ENCODE measurements around the gene NELFB. TPM values are rescaled to one million over a fixed set of nuclear protein-coding genes. Genes with fewer than 3 reads are reported as not detected.
A peak's percentile ranks its signal among the peaks of the same experiment; 100 is the strongest.

Gene NELFB
- total RNA-seq, 1 donor from 2014 or later: 33.9 TPM

DNA sequence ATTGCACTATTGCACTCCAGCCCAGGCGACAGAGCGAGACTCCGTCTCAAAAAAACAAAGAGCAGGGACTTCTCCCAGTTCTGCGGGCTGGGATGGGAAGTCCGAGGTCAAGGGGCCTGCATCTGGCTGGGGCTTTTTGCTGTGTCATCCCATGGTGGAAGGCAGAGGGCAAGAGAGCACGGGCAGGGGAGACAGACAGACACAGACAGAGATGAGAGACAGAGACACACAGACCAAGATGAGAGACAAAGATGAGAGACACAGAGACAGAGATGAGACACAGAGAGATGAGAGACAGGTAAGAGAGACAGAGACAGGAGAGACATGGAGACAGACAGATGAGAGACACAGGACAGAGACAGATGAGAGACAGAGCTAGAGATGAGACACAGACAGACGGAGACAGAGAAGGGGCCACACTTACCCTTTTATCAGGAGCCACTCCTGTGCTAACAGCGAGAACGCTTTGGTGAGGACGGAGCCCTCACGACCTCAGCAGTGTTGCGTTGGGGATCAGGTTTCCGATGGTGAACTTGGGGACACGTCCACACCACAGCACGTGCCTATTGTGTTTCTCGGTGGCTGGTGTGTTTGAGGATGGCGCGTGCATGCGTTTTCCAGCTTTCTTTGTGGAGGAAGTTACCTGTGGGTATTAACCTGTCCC is 13.5 kb downstream of the NELFB start:
- Histone ChIP-seq H3K36me3 (ENCODE audit: control insufficient read depth in 3 of 3, insufficient read depth in 3 of 3, low read length in 3 of 3) (peaks cover 39 to 51% (median 43%) of the 10 kb centered on the region in 3 donors), H3K4me1 (ENCODE audit: control insufficient read depth in 3 of 3, insufficient read depth in 3 of 3, low read length in 3 of 3) (peaks cover 14 to 32% (median 28%) of the 10 kb centered on the region in 3 donors), H3K9ac (ENCODE audit: low read depth in 1 of 3, low read length in 3 of 3) (peak overlapping the region; percentile 14 to 79 (median 64)), H3K9me3 (ENCODE audit: control insufficient read depth in 3 of 3, low read length in 3 of 3) (no peaks in the 10 kb centered on the region), H3K27me3 (ENCODE audit: control insufficient read depth in 3 of 3, insufficient read depth in 3 of 3, low read length in 3 of 3) (peaks cover 0 to 6% (median 0%) of the 10 kb centered on the region in 3 donors), H3K4me3 (ENCODE audit: low read length in 3 of 3) (peak overlapping the region; percentile 69 to 86 (median 83)), H3K27ac (ENCODE audit: low read depth, low read length) (peak overlapping the region; percentile 34)

DNA sequence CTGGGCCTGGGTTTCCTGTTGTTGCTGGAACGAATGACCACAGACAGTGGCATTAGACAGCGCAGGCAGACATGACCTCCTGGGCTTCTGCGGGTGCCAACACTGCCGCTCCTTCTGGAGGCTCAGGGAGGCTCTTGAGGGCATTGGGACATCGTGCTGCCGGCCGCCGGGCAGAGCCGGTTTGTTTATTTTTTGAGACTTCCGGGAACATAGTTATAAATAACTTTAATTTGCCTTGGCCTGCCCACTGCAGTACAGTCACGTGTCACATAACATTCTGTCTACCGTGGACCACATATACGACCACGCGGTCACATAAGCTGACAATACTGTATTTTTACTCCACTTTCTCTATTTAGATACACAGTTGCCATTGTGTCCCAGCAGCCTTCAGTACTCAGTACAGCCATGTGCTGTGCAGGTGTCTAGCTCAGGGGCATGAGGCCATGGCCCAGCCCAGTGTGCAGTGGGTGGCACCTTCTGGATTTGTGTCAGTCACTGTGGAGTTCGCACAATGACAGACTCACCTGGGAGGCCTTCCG is 14.2 kb downstream of the NELFB start:
- H3K27ac ChIP-seq (ENCODE audit: low read depth, low read length): peak overlapping the region; percentile 34
- peaks cover 36 to 47% (median 39%) of the 10 kb centered on the region in 3 donors for H3K36me3 ChIP-seq (ENCODE audit: control insufficient read depth in 3 of 3, insufficient read depth in 3 of 3, low read length in 3 of 3)
- H3K4me1 ChIP-seq (ENCODE audit: control insufficient read depth in 3 of 3, insufficient read depth in 3 of 3, low read length in 3 of 3): peaks cover 14 to 34% (median 32%) of the 10 kb centered on the region in 3 donors
- no peaks in the 10 kb centered on the region for H3K9me3 ChIP-seq (ENCODE audit: control insufficient read depth in 3 of 3, low read length in 3 of 3)
- peak overlapping the region; percentile 14 to 79 (median 64) for H3K9ac ChIP-seq (ENCODE audit: low read depth in 1 of 3, low read length in 3 of 3)
- peaks cover 0 to 10% (median 2%) of the 10 kb centered on the region in 3 donors for H3K27me3 ChIP-seq (ENCODE audit: control insufficient read depth in 3 of 3, insufficient read depth in 3 of 3, low read length in 3 of 3)
- H3K4me3 ChIP-seq (ENCODE audit: low read length in 3 of 3): peak overlapping the region; percentile 69 to 86 (median 83)

- no peak overlapping the region for H3K27ac ChIP-seq (ENCODE audit: low read depth, low read length)
- H3K36me3 ChIP-seq (ENCODE audit: control insufficient read depth in 3 of 3, insufficient read depth in 3 of 3, low read length in 3 of 3): peaks cover 29 to 39% (median 30%) of the 10 kb centered on the region in 3 donors
- no peak overlapping the region for H3K4me3 ChIP-seq (ENCODE audit: low read length in 3 of 3)
- H3K9me3 ChIP-seq (ENCODE audit: control insufficient read depth in 3 of 3, low read length in 3 of 3): no peaks in the 10 kb centered on the region
- no peak overlapping the region for H3K9ac ChIP-seq (ENCODE audit: low read depth in 1 of 3, low read length in 3 of 3)
- H3K4me1 ChIP-seq (ENCODE audit: control insufficient read depth in 3 of 3, insufficient read depth in 3 of 3, low read length in 3 of 3): peaks cover 19 to 42% (median 38%) of the 10 kb centered on the region in 3 donors
- H3K27me3 ChIP-seq (ENCODE audit: control insufficient read depth in 3 of 3, insufficient read depth in 3 of 3, low read length in 3 of 3): peaks cover 3 to 13% (median 10%) of the 10 kb centered on the region in 3 donors
Observed at GRCh38 chr9:137270929-137271695, 16.0 kb downstream of the NELFB start.

GRCh38 chr9:137271696-137272076 is 16.6 kb downstream of the NELFB start:
- no peak overlapping the region for H3K9ac ChIP-seq (ENCODE audit: low read depth in 1 of 3, low read length in 3 of 3)
- H3K4me1 ChIP-seq (ENCODE audit: control insufficient read depth in 3 of 3, insufficient read depth in 3 of 3, low read length in 3 of 3): peaks cover 25 to 47% (median 40%) of the 10 kb centered on the region in 3 donors
- H3K9me3 ChIP-seq (ENCODE audit: control insufficient read depth in 3 of 3, low read length in 3 of 3): no peaks in the 10 kb centered on the region
- H3K4me3 ChIP-seq (ENCODE audit: low read length in 3 of 3): no peak overlapping the region
- peaks cover 28 to 34% (median 28%) of the 10 kb centered on the region in 3 donors for H3K36me3 ChIP-seq (ENCODE audit: control insufficient read depth in 3 of 3, insufficient read depth in 3 of 3, low read length in 3 of 3)
- H3K27me3 ChIP-seq (ENCODE audit: control insufficient read depth in 3 of 3, insufficient read depth in 3 of 3, low read length in 3 of 3): peaks cover 3 to 15% (median 12%) of the 10 kb centered on the region in 3 donors
- H3K27ac ChIP-seq (ENCODE audit: low read depth, low read length): no peak overlapping the region

- Histone ChIP-seq H3K4me1 (ENCODE audit: control insufficient read depth in 3 of 3, insufficient read depth in 3 of 3, low read length in 3 of 3) (peaks cover 33 to 55% (median 47%) of the 10 kb centered on the region in 3 donors), H3K9ac (ENCODE audit: low read depth in 1 of 3, low read length in 3 of 3) (no peak overlapping the region), H3K27ac (ENCODE audit: low read depth, low read length) (no peak overlapping the region), H3K27me3 (ENCODE audit: control insufficient read depth in 3 of 3, insufficient read depth in 3 of 3, low read length in 3 of 3) (peaks cover 6 to 19% (median 17%) of the 10 kb centered on the region in 3 donors), H3K9me3 (ENCODE audit: control insufficient read depth in 3 of 3, low read length in 3 of 3) (no peaks in the 10 kb centered on the region), H3K4me3 (ENCODE audit: low read length in 3 of 3) (no peak overlapping the region), H3K36me3 (ENCODE audit: control insufficient read depth in 3 of 3, insufficient read depth in 3 of 3, low read length in 3 of 3) (peaks cover 22 to 29% (median 25%) of the 10 kb centered on the region in 3 donors)
Observed at GRCh38 chr9:137272241-137273094, 17.3 kb downstream of the NELFB start.

- Histone ChIP-seq H3K4me1 (ENCODE audit: control insufficient read depth in 3 of 3, insufficient read depth in 3 of 3, low read length in 3 of 3) (peaks cover 35 to 50% (median 45%) of the 10 kb centered on the region in 3 donors), H3K4me3 (ENCODE audit: low read length in 3 of 3) (no peak overlapping the region), H3K36me3 (ENCODE audit: control insufficient read depth in 3 of 3, insufficient read depth in 3 of 3, low read length in 3 of 3) (peaks cover 22 to 24% (median 22%) of the 10 kb centered on the region in 3 donors), H3K27me3 (ENCODE audit: control insufficient read depth in 3 of 3, insufficient read depth in 3 of 3, low read length in 3 of 3) (peaks cover 9 to 25% (median 17%) of the 10 kb centered on the region in 3 donors), H3K9ac (ENCODE audit: low read depth in 1 of 3, low read length in 3 of 3) (no peak overlapping the region), H3K9me3 (ENCODE audit: control insufficient read depth in 3 of 3, low read length in 3 of 3) (no peaks in the 10 kb centered on the region), H3K27ac (ENCODE audit: low read depth, low read length) (no peak overlapping the region)
Observed at GRCh38 chr9:137273095-137273490, 18.0 kb downstream of the NELFB start.

- peak overlapping the region in 1 of 3 donors; percentile 45 for H3K9ac ChIP-seq (ENCODE audit: low read depth in 1 of 3, low read length in 3 of 3)
- no peak overlapping the region for H3K4me3 ChIP-seq (ENCODE audit: low read length in 3 of 3)
- H3K36me3 ChIP-seq (ENCODE audit: control insufficient read depth in 3 of 3, insufficient read depth in 3 of 3, low read length in 3 of 3): peaks cover 21 to 24% (median 22%) of the 10 kb centered on the region in 3 donors
- no peaks in the 10 kb centered on the region for H3K9me3 ChIP-seq (ENCODE audit: control insufficient read depth in 3 of 3, low read length in 3 of 3)
- peaks cover 30 to 44% (median 38%) of the 10 kb centered on the region in 3 donors for H3K4me1 ChIP-seq (ENCODE audit: control insufficient read depth in 3 of 3, insufficient read depth in 3 of 3, low read length in 3 of 3)
- H3K27me3 ChIP-seq (ENCODE audit: control insufficient read depth in 3 of 3, insufficient read depth in 3 of 3, low read length in 3 of 3): peaks cover 13 to 27% (median 17%) of the 10 kb centered on the region in 3 donors
- H3K27ac ChIP-seq (ENCODE audit: low read depth, low read length): no peak overlapping the region
Observed at GRCh38 chr9:137273611-137274320, 18.6 kb downstream of the NELFB start.

DNA sequence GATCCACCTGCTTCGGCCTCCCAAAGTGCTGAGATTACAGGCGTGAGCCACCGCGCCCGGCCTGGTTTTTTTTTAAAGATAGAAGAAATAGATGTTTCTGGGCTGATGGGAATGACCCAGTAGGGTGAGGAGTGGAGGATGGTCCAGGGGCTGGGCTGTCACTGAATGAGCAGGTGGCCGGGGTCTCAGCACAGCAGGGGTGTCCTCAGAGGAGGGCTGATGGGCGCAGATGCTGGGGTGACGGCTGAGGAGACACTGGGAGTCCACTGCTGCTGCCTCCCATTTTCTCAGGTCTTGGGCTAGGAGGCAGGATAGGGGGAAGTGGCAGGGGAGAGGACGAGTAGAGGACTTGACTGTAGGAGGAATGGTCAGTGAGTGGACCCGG is 20.1 kb downstream of the NELFB start:
- Histone ChIP-seq H3K9ac (ENCODE audit: low read depth in 1 of 3, low read length in 3 of 3) (no peak overlapping the region), H3K9me3 (ENCODE audit: control insufficient read depth in 3 of 3, low read length in 3 of 3) (no peaks in the 10 kb centered on the region), H3K27me3 (ENCODE audit: control insufficient read depth in 3 of 3, insufficient read depth in 3 of 3, low read length in 3 of 3) (peaks cover 24 to 41% (median 26%) of the 10 kb centered on the region in 3 donors), H3K36me3 (ENCODE audit: control insufficient read depth in 3 of 3, insufficient read depth in 3 of 3, low read length in 3 of 3) (peaks cover 16 to 22% (median 21%) of the 10 kb centered on the region in 3 donors), H3K27ac (ENCODE audit: low read depth, low read length) (no peak overlapping the region), H3K4me3 (ENCODE audit: low read length in 3 of 3) (no peak overlapping the region), H3K4me1 (ENCODE audit: control insufficient read depth in 3 of 3, insufficient read depth in 3 of 3, low read length in 3 of 3) (peaks cover 21 to 32% (median 26%) of the 10 kb centered on the region in 3 donors)
